Parathyroid adenoma (tissue), 2 donors: Measurements from ENCODE around the gene DGKB.

Source experiments
- H2AFZ ChIP-seq: fragments of 300-600 bp; sonication (generic); one replicate; pipeline ENCODE4 v1.7.0; 2017; ENCODE audit warnings: antibody characterized with exemption, mild to moderate bottlenecking
- H3K27ac ChIP-seq: fragments of 300-600 bp; sonication (generic); one replicate; pipeline ENCODE4 v1.7.0; 2017
- H3K27me3 ChIP-seq: fragments of 300-600 bp; sonication (generic); one replicate; pipeline ENCODE4 v1.7.0; 2017; ENCODE audit warnings: low read length; ENCODE audit not compliant: control insufficient read depth, insufficient read depth
- H3K36me3 ChIP-seq: fragments of 300-600 bp; sonication (generic); one replicate; pipeline ENCODE4 v1.7.0; 2017; ENCODE audit warnings: low read length; ENCODE audit not compliant: control insufficient read depth, insufficient read depth
- H3K4me1 ChIP-seq: fragments of 300-600 bp; sonication (generic); one replicate; pipeline ENCODE4 v1.7.0; 2017; ENCODE audit warnings: control low read depth
- H3K4me2 ChIP-seq: fragments of 300-600 bp; sonication (generic); one replicate; pipeline ENCODE4 v1.7.0; 2017; ENCODE audit warnings: low read length
- H3K4me3 ChIP-seq: fragments of 300-600 bp; sonication (generic); one replicate; pipeline ENCODE4 v1.7.0; 2017; ENCODE audit warnings: low read depth, low read length
- H3K79me2 ChIP-seq: fragments of 300-600 bp; sonication (generic); one replicate; pipeline ENCODE4 v1.7.0; 2017; ENCODE audit warnings: control low read depth
- H3K9ac ChIP-seq: fragments of 300-600 bp; sonication (generic); one replicate; pipeline ENCODE4 v1.7.0; 2017; ENCODE audit warnings: mild to moderate bottlenecking
- H3K9me3 ChIP-seq: fragments of 300-600 bp; sonication (generic); one replicate; pipeline ENCODE4 v1.7.0; 2017; ENCODE audit warnings: low read length; ENCODE audit not compliant: control insufficient read depth
- TF ChIP-seq, protein P1 (sequence below): fragments of 300-600 bp; sonication (generic); IDR thresholded peaks from one replicate; pipeline ENCODE4 v1.7.0; 2017; ENCODE audit warnings: antibody characterized with exemption, mild to moderate bottlenecking
- donor health status: primary hyperparathyroidism.

The DGKB gene

DNA sequence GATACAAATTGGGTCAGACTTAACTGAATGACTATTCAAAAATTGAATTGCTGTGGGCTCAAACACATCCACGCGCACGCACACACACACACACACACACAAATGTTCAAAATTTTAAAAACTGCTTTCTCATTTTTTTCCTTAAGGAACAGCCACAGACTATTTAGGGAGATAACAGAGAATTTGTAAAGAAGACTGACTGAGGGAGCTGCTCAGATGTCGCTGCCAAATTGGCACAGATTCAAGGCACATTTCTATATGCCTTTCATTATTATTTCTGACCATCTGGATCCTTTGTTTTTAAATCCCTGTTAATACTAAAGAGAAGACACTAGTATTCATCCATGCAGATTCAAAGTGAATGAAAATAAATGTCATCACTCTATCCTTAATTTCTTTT, 154.8 kb downstream of the DGKB start:
- no peaks in the 10 kb centered on the region for H3K36me3 ChIP-seq
- H3K27ac ChIP-seq: no peak overlapping the region
- H3K9ac ChIP-seq: no peak overlapping the region
- H3K79me2 ChIP-seq: no peaks in the 10 kb centered on the region
- no peak overlapping the region for H3K4me2 ChIP-seq
- H3K4me3 ChIP-seq: no peak overlapping the region
- H3K9me3 ChIP-seq: no peaks in the 10 kb centered on the region
- TF ChIP-seq, protein P1, sequence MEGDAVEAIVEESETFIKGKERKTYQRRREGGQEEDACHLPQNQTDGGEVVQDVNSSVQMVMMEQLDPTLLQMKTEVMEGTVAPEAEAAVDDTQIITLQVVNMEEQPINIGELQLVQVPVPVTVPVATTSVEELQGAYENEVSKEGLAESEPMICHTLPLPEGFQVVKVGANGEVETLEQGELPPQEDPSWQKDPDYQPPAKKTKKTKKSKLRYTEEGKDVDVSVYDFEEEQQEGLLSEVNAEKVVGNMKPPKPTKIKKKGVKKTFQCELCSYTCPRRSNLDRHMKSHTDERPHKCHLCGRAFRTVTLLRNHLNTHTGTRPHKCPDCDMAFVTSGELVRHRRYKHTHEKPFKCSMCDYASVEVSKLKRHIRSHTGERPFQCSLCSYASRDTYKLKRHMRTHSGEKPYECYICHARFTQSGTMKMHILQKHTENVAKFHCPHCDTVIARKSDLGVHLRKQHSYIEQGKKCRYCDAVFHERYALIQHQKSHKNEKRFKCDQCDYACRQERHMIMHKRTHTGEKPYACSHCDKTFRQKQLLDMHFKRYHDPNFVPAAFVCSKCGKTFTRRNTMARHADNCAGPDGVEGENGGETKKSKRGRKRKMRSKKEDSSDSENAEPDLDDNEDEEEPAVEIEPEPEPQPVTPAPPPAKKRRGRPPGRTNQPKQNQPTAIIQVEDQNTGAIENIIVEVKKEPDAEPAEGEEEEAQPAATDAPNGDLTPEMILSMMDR: no peak
- no peaks in the 10 kb centered on the region for H3K4me1 ChIP-seq
- no peaks in the 10 kb centered on the region for H3K27me3 ChIP-seq
- H2AFZ ChIP-seq: no peak overlapping the region

DNA sequence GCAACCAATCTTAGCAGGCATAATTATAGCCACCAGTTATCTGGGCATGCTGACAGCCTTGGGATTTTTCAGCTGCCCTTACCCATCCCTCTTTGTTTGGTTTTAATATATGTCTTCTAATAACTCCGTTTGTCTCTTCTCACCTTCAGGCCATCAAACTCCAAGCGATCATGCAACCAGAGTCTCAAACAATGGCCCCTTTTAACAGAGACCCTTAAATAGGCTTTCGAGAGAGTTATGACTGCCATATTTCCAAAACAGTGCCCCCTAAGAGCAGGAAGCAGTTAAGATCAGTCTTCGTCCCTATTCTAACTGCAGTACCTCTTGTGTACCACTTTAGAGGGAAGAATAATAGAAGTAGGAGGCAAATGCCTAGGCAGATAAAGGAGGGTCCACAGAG, 157.5 kb downstream of the DGKB start:
- Histone ChIP-seq H2AFZ (no peak overlapping the region), H3K4me1 (no peaks in the 10 kb centered on the region), H3K79me2 (no peaks in the 10 kb centered on the region), H3K36me3 (no peaks in the 10 kb centered on the region), H3K27ac (no peak overlapping the region), H3K4me2 (no peak overlapping the region), H3K27me3 (no peaks in the 10 kb centered on the region), H3K9ac (no peak overlapping the region), H3K9me3 (no peaks in the 10 kb centered on the region), H3K4me3 (no peak overlapping the region)
- TF ChIP-seq, protein P1: no peak

DNA sequence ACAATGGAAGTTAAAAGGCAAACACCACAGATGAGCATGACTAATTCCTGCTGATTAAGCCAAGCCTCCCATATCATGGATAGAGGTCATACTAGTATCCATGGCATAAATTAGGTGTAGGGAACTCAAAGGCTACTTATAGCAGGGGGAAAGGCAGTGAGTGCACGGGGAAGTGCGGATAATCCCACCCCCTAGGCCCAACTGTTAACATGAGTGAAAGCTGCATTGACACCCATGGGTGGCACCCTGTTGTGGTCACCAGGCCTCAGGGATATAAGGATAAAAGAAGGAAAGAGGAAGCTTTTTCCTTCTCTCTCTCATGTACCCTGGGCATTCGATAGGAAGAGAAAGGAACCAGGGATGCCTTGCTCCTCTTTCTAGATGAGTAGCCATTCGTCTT, 161.9 kb downstream of the DGKB start:
- Histone ChIP-seq H2AFZ (no peak overlapping the region), H3K27me3 (no peaks in the 10 kb centered on the region), H3K4me1 (no peaks in the 10 kb centered on the region), H3K9me3 (no peaks in the 10 kb centered on the region), H3K9ac (no peak overlapping the region), H3K27ac (no peak overlapping the region), H3K4me3 (no peak overlapping the region), H3K79me2 (no peaks in the 10 kb centered on the region), H3K4me2 (no peak overlapping the region), H3K36me3 (no peaks in the 10 kb centered on the region)
- TF ChIP-seq, protein P1: no peak

DNA sequence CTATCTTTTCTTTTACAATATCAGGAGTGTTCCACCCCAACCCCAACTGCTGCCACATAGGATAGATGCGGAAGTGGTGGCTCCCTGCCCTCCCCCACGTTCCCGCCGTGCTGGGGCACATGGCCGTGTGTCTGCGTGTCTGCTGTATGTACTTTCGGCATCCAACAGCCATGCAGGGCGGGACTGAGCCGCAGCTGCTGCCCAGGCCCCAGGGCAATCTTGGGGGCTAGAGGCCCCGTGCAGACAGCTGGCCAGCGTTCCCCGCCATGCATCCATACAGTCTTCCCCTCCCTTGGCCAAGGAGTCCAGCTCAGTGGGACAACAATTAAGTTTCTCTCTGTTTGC, 162.7 kb downstream of the DGKB start:
- no peaks in the 10 kb centered on the region for H3K27me3 ChIP-seq

More for the DNA sequence above, 162.7 kb downstream of the DGKB start:
- no peak overlapping the region for H3K4me2 ChIP-seq
- no peaks in the 10 kb centered on the region for H3K9me3 ChIP-seq
- no peaks in the 10 kb centered on the region for H3K4me1 ChIP-seq
- no peak overlapping the region for H2AFZ ChIP-seq
- H3K4me3 ChIP-seq: no peak overlapping the region
- H3K9ac ChIP-seq: no peak overlapping the region
- no peak overlapping the region for H3K27ac ChIP-seq
- TF ChIP-seq, protein P1: no peak
- no peaks in the 10 kb centered on the region for H3K79me2 ChIP-seq
- no peaks in the 10 kb centered on the region for H3K36me3 ChIP-seq
